WTC11 (cell line): ENCODE data around the gene RPS6KB2.

ENCODE experiments used
- CTCF ChIP-seq: fragments of 200-600 bp; IDR thresholded peaks from 2 replicates; pipeline ENCODE4 v1.8.0; 2022; ENCODE audit warnings: antibody characterized with exemption
- E2F5 ChIP-seq: sonication (generic); formaldehyde crosslinking; IDR thresholded peaks from 2 replicates; pipeline ENCODE4 v1.8.1; 2022; ENCODE audit warnings: mild to moderate bottlenecking, moderate library complexity, missing genetic modification reagents
- GABPB1 ChIP-seq: sonication (generic); formaldehyde crosslinking; IDR thresholded peaks from 2 replicates; pipeline ENCODE4 v1.8.1; 2023; ENCODE audit warnings: mild to moderate bottlenecking, missing genetic modification reagents
- JUN ChIP-seq: sonication (generic); formaldehyde crosslinking; IDR thresholded peaks from 2 replicates; pipeline ENCODE4 v1.8.0; 2023; ENCODE audit warnings: mild to moderate bottlenecking, missing genetic modification reagents
- MAX ChIP-seq: sonication (generic); formaldehyde crosslinking; IDR thresholded peaks from 2 replicates; pipeline ENCODE4 v1.8.0; 2022; ENCODE audit warnings: mild to moderate bottlenecking, missing genetic modification reagents
- TEAD4 ChIP-seq: sonication (generic); formaldehyde crosslinking; IDR thresholded peaks from 2 replicates; pipeline ENCODE4 v1.8.0; 2022; ENCODE audit warnings: mild to moderate bottlenecking, missing genetic modification reagents
- ZNF425 ChIP-seq: fragments of 250-450 bp; sonication (Bioruptor Pico); conservative IDR thresholded peaks from 2 replicates; pipeline ENCODE4 v1.9.0; 2021; ENCODE audit warnings: mild to moderate bottlenecking

- no peak for TF ChIP-seq GABPB1 (CRISPR knock-in tag)
- TF ChIP-seq E2F5 (CRISPR knock-in tag) = no peak
- no peak for TF ChIP-seq CTCF
- TF ChIP-seq ZNF425 (CRISPR knock-in tag) = no peak
- TF ChIP-seq JUN (CRISPR knock-in tag) = no peak
- no peak for TF ChIP-seq MAX (CRISPR knock-in tag)
- TF ChIP-seq TEAD4 (CRISPR knock-in tag) = no peak
Observed at GRCh38 chr11:67442504-67443404, 14.5 kb downstream of the RPS6KB2 start.
